Astrocyte of the spinal cord (primary cell): ENCODE measurements around the gene CLPSL2.

Experiments used
- DNase-seq: peaks from one replicate; pipeline ENCODE4 v3.0.0; 2011; ENCODE audit warnings: low read depth, low spot score
- H3K4me3 ChIP-seq: 2 replicates; pipeline ENCODE4 v1.5.1; 2011; ENCODE audit warnings: low read depth, mild to moderate bottlenecking, low read length, moderate library complexity
- in situ Hi-C: cut with HindIII; loops from 2 replicates; pipeline ENCODE4 v1.10.0; 2017; ENCODE audit warnings: low sequenced_read_pairs
- TF ChIP-seq, protein P1 (sequence below): IDR thresholded peaks from 2 replicates; pipeline ENCODE4 v1.5.1; 2012; ENCODE audit warnings: low read depth, mild to moderate bottlenecking, low read length, inconsistent platforms

Gene CLPSL2

DNA sequence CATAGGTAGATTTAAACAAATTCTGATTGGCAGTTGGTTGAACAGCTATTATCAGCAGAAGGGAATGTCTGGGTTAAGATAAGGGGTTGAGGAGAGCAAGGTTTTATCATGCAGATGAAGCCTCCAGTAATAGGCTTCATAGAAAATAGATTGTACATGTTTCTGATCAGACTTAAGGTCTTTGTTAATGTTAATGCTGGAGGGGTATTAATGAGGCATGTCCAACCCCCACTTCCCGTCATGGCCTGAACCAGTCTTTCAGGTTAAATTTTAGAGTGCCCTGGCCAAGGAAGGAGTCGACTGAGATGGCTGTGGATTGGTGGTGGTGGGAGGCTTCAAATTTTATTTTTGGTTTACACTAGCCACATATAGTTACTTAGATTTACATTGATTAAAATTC, 7.8 kb downstream of the CLPSL2 start:
- no peak for DNase-seq
- in situ Hi-C loops: no loop called here
- TF ChIP-seq, protein P1, sequence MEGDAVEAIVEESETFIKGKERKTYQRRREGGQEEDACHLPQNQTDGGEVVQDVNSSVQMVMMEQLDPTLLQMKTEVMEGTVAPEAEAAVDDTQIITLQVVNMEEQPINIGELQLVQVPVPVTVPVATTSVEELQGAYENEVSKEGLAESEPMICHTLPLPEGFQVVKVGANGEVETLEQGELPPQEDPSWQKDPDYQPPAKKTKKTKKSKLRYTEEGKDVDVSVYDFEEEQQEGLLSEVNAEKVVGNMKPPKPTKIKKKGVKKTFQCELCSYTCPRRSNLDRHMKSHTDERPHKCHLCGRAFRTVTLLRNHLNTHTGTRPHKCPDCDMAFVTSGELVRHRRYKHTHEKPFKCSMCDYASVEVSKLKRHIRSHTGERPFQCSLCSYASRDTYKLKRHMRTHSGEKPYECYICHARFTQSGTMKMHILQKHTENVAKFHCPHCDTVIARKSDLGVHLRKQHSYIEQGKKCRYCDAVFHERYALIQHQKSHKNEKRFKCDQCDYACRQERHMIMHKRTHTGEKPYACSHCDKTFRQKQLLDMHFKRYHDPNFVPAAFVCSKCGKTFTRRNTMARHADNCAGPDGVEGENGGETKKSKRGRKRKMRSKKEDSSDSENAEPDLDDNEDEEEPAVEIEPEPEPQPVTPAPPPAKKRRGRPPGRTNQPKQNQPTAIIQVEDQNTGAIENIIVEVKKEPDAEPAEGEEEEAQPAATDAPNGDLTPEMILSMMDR: no peak
- H3K4me3 ChIP-seq: no peak overlapping the region

DNA sequence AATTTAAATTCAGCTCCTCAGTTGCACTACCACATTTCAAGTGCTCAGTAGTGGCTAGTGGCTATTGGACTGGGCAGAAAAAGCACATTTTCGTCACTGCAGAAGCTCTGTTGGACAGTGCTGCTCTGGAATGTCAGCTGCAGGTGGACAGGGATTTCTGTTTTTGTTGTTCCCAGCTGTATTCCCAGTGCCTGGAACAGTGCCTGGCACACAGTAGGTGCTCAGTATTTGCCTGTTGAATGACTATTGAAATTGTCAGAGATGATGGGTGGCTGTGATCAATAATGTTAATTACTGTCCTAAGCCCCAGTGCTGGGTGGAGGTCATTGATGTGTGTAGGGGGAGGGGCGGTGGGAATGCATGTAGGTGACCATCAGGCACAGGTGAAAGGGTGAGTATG, 9.9 kb downstream of the CLPSL2 start:
- in situ Hi-C loops: no loop called here
- TF ChIP-seq, protein P1: no peak

DNA sequence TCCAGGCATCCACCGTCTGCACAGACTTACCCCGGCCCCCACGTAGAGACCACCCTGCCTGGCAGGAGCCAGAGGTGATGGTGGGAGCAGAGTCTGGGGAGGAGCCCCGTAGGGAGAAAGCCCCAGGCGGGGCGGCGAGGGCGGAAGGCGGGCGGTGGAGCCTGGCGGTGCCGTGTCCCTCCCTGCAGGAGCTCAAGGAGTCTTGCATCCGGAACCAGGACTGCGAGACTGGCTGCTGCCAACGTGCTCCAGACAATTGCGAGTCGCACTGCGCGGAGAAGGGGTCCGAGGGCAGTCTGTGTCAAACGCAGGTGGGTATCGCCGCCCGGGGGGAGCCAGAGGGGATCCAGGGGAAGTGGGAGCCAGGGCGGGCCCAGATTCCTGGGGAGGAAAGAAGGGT, 10.4 kb downstream of the CLPSL2 start:
- in situ Hi-C loops: no loop called here
- TF ChIP-seq, protein P1: no peak
- no peak for DNase-seq
- H3K4me3 ChIP-seq: no peak overlapping the region

More for the DNA sequence above, 9.9 kb downstream of the CLPSL2 start:
- no peak overlapping the region for H3K4me3 ChIP-seq
- no peak for DNase-seq

DNA sequence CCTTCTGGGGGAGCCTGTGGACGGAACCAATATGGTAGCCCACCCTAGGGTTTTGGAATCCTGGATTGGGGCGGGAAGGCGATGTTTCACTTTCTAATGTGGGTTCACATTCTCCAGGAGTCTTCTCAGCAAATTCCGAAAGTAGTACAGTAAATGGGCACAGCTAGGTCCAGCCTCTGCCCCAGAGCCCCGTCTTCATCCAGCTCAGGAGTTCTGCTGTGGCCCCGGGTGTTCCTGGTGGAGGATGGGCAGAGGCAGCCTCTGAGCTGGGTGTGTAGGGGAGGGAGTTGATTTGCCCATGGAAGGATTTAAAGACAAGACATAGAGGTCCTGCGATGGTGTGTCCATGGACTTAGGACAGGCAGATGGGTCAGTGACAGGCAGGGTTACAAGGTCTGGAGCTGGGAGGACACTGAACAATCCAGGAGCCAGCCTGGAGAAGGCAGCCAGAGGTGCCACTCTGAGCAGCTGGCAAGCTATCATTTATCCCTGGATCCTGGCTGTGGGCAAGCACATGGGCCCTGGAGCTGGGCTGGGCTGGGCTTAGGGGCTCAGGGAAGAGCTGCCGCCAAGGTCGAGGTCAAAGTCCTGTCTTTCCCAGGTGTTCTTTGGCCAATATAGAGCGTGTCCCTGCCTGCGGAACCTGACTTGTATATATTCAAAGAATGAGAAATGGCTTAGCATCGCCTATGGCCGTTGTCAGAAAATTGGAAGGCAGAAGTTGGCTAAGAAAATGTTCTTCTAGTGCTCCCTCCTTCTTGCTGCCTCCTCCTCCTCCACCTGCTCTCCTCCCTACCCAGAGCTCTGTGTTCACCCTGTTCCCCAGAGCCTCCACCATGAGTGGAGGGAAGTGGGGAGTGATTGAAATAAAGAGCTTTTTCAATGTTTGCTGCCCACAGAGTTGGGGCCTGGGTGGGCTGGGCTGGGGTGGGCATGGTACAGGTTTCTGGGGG, 11.1 kb downstream of the CLPSL2 start:
- DNase-seq: no peak
- in situ Hi-C loops: no loop called here
- H3K4me3 ChIP-seq: no peak overlapping the region
- TF ChIP-seq, protein P1: no peak

DNA sequence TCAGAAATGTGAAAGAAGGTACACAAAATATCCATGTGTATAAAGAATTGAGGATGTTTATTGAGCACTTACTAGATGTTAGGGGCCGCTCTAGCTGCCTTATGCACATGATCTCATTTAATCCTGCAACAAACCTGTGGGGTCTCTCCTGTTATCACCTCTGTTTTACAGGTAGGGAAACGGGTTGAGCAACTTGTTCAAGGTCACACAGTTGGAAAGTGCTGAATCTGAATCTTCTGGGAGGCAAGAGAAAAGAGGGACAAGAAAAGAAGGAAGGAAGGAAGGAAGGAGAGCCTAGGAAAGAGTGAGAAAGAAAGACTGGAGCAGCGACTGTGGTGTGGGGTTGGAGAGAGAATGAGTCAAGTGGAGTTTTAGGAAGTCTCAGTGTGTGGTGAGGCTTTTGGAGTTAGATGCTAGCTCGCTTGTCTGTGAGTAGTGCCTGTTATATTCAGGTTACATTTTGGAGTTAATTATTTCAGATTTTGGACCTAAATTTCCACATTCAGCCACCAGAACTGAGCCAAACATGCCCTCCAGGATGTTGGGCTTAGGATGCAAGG, 12.1 kb downstream of the CLPSL2 start:
- no peak for DNase-seq
- TF ChIP-seq, protein P1: no peak
- no peak overlapping the region for H3K4me3 ChIP-seq
- in situ Hi-C loops: no loop called here

DNA sequence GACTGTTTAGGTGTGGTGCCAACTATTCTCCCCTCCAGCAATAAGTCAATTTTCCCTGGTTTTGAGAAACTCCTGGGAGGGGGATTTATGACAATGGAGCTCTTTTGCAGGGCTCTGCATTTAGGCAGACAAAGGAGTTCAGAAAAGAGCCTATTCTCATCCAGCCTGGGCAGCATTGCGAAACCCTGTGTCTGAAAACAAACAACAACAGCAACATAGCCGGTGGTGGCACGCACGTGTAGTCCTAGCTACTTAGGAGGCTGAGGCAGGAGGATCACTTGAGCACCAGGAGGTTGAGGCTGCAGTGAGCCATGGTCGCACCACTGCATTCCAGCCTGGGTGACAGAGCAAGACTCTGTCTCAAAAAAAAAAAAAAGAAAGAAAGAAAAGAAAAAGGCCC, 14.3 kb downstream of the CLPSL2 start:
- TF ChIP-seq, protein P1: no peak
- in situ Hi-C loops: no loop called here
- DNase-seq: no peak
- H3K4me3 ChIP-seq: no peak overlapping the region
